ENCODE measurements around the gene CHN1. TPM values are rescaled to one million over a fixed set of nuclear protein-coding genes. Genes with fewer than 3 reads are reported as not detected.

CHN1 gene
- total RNA-seq, 4 donors from 2014 or later = 0.66 to 4.7 (median 2.4) TPM

DNA sequence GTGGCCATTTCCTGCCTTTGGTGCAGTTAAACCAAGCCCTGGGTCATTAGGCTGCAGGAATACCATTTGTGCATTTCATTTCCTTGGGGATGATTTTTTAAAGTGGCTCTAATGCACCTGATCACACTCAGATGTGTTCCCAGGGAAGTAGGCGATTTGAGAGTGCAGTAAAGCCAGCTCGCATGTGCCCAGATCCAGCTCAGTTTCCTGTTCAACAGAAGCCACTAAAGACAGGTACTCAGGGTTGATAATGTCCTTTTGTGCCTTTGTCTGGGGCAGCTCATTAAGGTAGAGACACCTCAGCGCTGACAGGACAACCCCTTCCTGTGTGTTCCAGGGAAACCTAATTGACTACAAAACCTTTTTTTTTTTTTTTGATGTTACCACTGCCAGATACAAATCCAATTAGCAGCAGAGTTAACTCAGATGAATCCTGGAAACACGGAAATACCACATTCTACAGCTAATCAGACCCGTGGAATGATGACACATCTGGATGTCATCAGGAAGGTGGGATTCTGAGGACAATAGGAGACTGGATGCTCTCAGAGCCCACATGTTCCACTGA lies 225.7 kb downstream of the CHN1 start:
- Histone ChIP-seq H3K9me3 (no peaks in the 10 kb centered on the region), H3K4me3 (no peak overlapping the region), H3K36me3 (no peaks in the 10 kb centered on the region), H3K4me1 (no peaks in the 10 kb centered on the region), H3K27me3 (no peaks in the 10 kb centered on the region), H3K27ac (no peak overlapping the region)
- in situ Hi-C loops (cut with MboI; ENCODE audit: low sequenced_read_pairs in 4 of 4) (loop anchor here in 2 of 4 donors (10.0 kb wide), 1 partner anchor 205 kb away; no protein-coding TSS in a partner anchor), intact Hi-C loops (cut with DNase I; ENCODE audit: low total_unique reads) (no loop called here)
- DNase-seq (no peak), ATAC-seq (no peak)
- TF ChIP-seq, protein P1, sequence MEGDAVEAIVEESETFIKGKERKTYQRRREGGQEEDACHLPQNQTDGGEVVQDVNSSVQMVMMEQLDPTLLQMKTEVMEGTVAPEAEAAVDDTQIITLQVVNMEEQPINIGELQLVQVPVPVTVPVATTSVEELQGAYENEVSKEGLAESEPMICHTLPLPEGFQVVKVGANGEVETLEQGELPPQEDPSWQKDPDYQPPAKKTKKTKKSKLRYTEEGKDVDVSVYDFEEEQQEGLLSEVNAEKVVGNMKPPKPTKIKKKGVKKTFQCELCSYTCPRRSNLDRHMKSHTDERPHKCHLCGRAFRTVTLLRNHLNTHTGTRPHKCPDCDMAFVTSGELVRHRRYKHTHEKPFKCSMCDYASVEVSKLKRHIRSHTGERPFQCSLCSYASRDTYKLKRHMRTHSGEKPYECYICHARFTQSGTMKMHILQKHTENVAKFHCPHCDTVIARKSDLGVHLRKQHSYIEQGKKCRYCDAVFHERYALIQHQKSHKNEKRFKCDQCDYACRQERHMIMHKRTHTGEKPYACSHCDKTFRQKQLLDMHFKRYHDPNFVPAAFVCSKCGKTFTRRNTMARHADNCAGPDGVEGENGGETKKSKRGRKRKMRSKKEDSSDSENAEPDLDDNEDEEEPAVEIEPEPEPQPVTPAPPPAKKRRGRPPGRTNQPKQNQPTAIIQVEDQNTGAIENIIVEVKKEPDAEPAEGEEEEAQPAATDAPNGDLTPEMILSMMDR (IDR thresholded peaks at IDR 0.05 in 4 of 5, conservative IDR thresholded peaks at IDR 0.05 in 1 of 5) = no peak
- no peak for TF ChIP-seq POLR2A (IDR thresholded peaks at IDR 0.05)

DNA sequence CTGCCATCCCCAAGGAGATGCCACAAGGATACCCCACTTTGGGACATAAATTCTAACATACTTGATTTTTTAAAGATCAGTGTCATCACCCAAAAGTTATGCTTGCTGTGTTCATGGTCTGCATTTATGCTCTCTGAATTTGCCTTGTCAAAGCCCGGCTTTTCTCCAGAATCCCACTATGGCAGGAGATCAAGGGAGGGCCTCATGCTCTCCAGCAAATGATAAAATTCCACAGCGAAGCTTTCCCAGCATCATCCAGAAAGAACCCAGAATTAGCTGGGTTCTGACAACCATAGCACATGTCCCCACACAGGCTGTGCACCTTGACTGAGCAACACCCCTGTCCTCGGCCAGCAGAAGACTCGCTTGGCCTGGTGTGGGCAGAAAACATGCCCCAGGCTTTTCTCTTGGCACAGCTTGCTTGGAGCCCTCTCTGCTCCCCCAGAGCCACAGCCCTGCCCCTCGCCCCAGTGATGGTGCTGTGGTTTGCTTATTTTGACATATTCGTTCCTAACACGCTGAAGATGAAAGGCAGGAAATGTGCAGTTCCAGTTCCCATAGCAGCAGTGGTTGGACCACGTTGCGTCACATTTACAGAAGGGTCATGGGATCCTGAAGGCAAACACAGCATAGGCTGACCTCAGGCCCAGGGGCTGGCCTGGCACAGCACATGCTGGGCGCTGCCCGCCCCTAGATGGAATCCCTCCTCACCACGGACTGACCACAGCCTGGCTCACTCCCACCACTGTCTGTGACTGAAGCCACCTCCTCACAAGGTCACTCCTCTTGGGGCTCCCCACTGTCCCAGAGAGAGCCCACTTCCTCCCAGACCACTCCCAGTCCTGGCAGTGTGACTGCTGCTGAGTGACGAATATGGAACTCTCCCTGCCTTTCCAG lies 226.8 kb downstream of the CHN1 start:
- intact Hi-C loops (cut with DNase I; ENCODE audit: low total_unique reads) = no loop called here
- Histone ChIP-seq H3K36me3 (no peaks in the 10 kb centered on the region), H3K4me1 (peaks cover 0 to under 1% of the 10 kb centered on the region in 2 donors)

GRCh38 chr2:174777347-174778084 lies 227.7 kb downstream of the CHN1 start:
- in situ Hi-C loops (cut with MboI; ENCODE audit: low sequenced_read_pairs in 4 of 4) = loop anchor here in 2 of 4 donors (10.0 kb wide), 1 partner anchor 207 kb away; no protein-coding TSS in a partner anchor
- Histone ChIP-seq H3K9me3 (no peaks in the 10 kb centered on the region), H3K4me3 (no peak overlapping the region), H3K27me3 (no peaks in the 10 kb centered on the region), H3K4me1 (peaks cover 0 to 6% of the 10 kb centered on the region in 2 donors), H3K36me3 (no peaks in the 10 kb centered on the region), H3K27ac (no peak overlapping the region)
- intact Hi-C loops (cut with DNase I; ENCODE audit: low total_unique reads) = no loop called here
- ATAC-seq (no peak), DNase-seq (no peak)
- TF ChIP-seq, protein P1 (IDR thresholded peaks at IDR 0.05 in 4 of 5, conservative IDR thresholded peaks at IDR 0.05 in 1 of 5) = no peak
- TF ChIP-seq POLR2A (IDR thresholded peaks at IDR 0.05) = no peak

More for the DNA sequence above, 226.8 kb downstream of the CHN1 start:
- Histone ChIP-seq H3K27ac (no peak overlapping the region), H3K4me3 (no peak overlapping the region), H3K9me3 (no peaks in the 10 kb centered on the region), H3K27me3 (no peaks in the 10 kb centered on the region)
- TF ChIP-seq POLR2A (IDR thresholded peaks at IDR 0.05) = no peak
- TF ChIP-seq, protein P1 (IDR thresholded peaks at IDR 0.05 in 4 of 5, conservative IDR thresholded peaks at IDR 0.05 in 1 of 5) = no peak
- in situ Hi-C loops (cut with MboI; ENCODE audit: low sequenced_read_pairs in 4 of 4) = loop anchor here in 2 of 4 donors (10.0 kb wide), 1 partner anchor 206 kb away; no protein-coding TSS in a partner anchor
- ATAC-seq (peak; percentile 30 to 37), DNase-seq (peak in 1 of 2 donors; percentile 30)

- Histone ChIP-seq H3K27me3 (no peaks in the 10 kb centered on the region), H3K4me3 (no peak overlapping the region), H3K9me3 (no peaks in the 10 kb centered on the region), H3K36me3 (no peaks in the 10 kb centered on the region), H3K27ac (no peak overlapping the region), H3K4me1 (peaks cover 6 to 7% of the 10 kb centered on the region in 2 donors)
- DNase-seq (no peak), ATAC-seq (no peak)
- in situ Hi-C loops (cut with MboI; ENCODE audit: low sequenced_read_pairs in 4 of 4) = loop anchor here in 2 of 4 donors (10.0 kb wide), 1 partner anchor 208 kb away; no protein-coding TSS in a partner anchor
- TF ChIP-seq, protein P1 (IDR thresholded peaks at IDR 0.05 in 4 of 5, conservative IDR thresholded peaks at IDR 0.05 in 1 of 5) = no peak
- TF ChIP-seq POLR2A (IDR thresholded peaks at IDR 0.05) = no peak
- intact Hi-C loops (cut with DNase I; ENCODE audit: low total_unique reads) = no loop called here
Measured at GRCh38 chr2:174776675-174777074, 228.5 kb downstream of the CHN1 start.

All from gastrocnemius medialis (tissue), 4 donors.